Measurements from ENCODE around the gene UBAP1L. TPM values are rescaled to one million over a fixed set of nuclear protein-coding genes. Genes with fewer than 3 reads are reported as not detected.
"Not testable (repeated sequence)": the region's sequence is repeated elsewhere in the genome, so short reads cannot be mapped to it uniquely, and the experiment has no call there.

The UBAP1L gene
- total and polyA plus RNA-seq, 2 experiments from 2014 or later = 0.43 to 0.89 TPM

GRCh38 chr15:65154720-65155119, 39.7 kb upstream of the UBAP1L start:
- Histone ChIP-seq H3K9me3 (ENCODE audit: low read depth) (no peaks in the 10 kb centered on the region), H3K36me3 (ENCODE audit: low read depth) (peaks cover 87% of the 10 kb centered on the region), H3K9me2 (ENCODE audit: insufficient read depth) (no peaks in the 10 kb centered on the region), H3K4me2 (ENCODE audit: unreplicated experiment) (no peak overlapping the region), H3K4me3 (no peak overlapping the region), H2AFZ (no peak overlapping the region), H3K27ac (no peak overlapping the region), H4K20me1 (ENCODE audit: insufficient read depth) (no peaks in the 10 kb centered on the region), H3K9ac (no peak overlapping the region), H3K4me1 (ENCODE audit: insufficient read depth) (no peaks in the 10 kb centered on the region), H3K27me3 (replicated peaks; ENCODE audit: insufficient read depth) (no peaks in the 10 kb centered on the region), H3F3A (ENCODE audit: insufficient read depth) (peaks cover 17% of the 10 kb centered on the region; the same call in 1 of the 2 replicates), H3K79me2 (ENCODE audit: insufficient read depth) (peaks cover 27% of the 10 kb centered on the region)
- WGBS, 2 experiments (ENCODE audit: low coverage in 1 of 2, low lambda C conversion rate in 2 of 2, missing lambda C conversion rate in 2 of 2) = 61 to 62% methylated on average over 6 of the region's 6 CpGs
- DNase-seq = no peak
- TF ChIP-seq EZH2 (IDR thresholded peaks at IDR 0.05; ENCODE audit: insufficient read depth, poor library complexity, severe bottlenecking) (no peak), EZH2phosphoT487 (IDR thresholded peaks at IDR 0.05; ENCODE audit: insufficient read depth, low read depth) (no peak)
- in situ Hi-C loops (cut with MboI) = no loop called here

- Histone ChIP-seq H2AFZ (no peak overlapping the region), H3K27ac (no peak overlapping the region), H3K4me2 (ENCODE audit: unreplicated experiment) (no peak overlapping the region), H4K20me1 (ENCODE audit: insufficient read depth) (no peaks in the 10 kb centered on the region), H3K9ac (no peak overlapping the region), H3K4me1 (ENCODE audit: insufficient read depth) (no peaks in the 10 kb centered on the region), H3K9me2 (ENCODE audit: insufficient read depth) (no peaks in the 10 kb centered on the region), H3K4me3 (no peak overlapping the region), H3K36me3 (ENCODE audit: low read depth) (peaks cover 50% of the 10 kb centered on the region), H3K79me2 (ENCODE audit: insufficient read depth) (no peaks in the 10 kb centered on the region), H3K27me3 (replicated peaks; ENCODE audit: insufficient read depth) (no peaks in the 10 kb centered on the region), H3F3A (ENCODE audit: insufficient read depth) (peaks cover 10% of the 10 kb centered on the region; the same call in 1 of the 2 replicates), H3K9me3 (ENCODE audit: low read depth) (no peaks in the 10 kb centered on the region)
- 82 to 84% methylated on average over 3 of the region's 3 CpGs for WGBS, 2 experiments (ENCODE audit: low coverage in 1 of 2, low lambda C conversion rate in 2 of 2, missing lambda C conversion rate in 2 of 2)
- in situ Hi-C loops (cut with MboI) = no loop called here
- TF ChIP-seq EZH2 (IDR thresholded peaks at IDR 0.05; ENCODE audit: insufficient read depth, poor library complexity, severe bottlenecking) (no peak), EZH2phosphoT487 (IDR thresholded peaks at IDR 0.05; ENCODE audit: insufficient read depth, low read depth) (no peak)
- no peak for DNase-seq
Measured at GRCh38 chr15:65147902-65148301, 32.9 kb upstream of the UBAP1L start.

DNA sequence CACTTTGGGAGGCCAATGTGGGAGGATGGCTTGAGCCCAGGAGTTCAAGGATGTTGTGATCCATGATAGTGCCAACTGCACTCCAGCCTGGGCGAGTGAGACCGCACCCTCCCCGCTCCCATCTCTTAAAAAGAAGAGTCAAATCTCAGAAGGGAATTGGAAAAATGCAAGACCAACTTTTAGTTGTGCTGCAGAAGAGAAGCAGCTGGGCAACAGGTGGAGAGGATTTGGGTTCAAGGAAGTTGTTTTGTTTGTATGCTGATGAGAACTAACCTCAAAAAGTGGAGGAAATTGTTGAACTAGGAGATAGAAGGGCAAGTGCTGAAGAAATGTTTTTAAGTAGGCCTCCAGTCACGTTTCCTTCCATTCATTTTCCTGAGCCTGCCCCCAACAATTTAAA, 31.4 kb upstream of the UBAP1L start:
- Histone ChIP-seq H3K79me2 (ENCODE audit: insufficient read depth) (no peaks in the 10 kb centered on the region), H4K20me1 (ENCODE audit: insufficient read depth) (no peaks in the 10 kb centered on the region), H3K4me3 (no peak overlapping the region), H3K27me3 (replicated peaks; ENCODE audit: insufficient read depth) (no peaks in the 10 kb centered on the region), H3K9me2 (ENCODE audit: insufficient read depth) (no peaks in the 10 kb centered on the region), H3K9ac (no peak overlapping the region), H3K36me3 (ENCODE audit: low read depth) (peaks cover 37% of the 10 kb centered on the region; the same call in 1 of the 2 replicates), H3K4me1 (ENCODE audit: insufficient read depth) (no peaks in the 10 kb centered on the region), H3K4me2 (ENCODE audit: unreplicated experiment) (no peak overlapping the region), H3F3A (ENCODE audit: insufficient read depth) (peaks cover 10% of the 10 kb centered on the region; the same call in 1 of the 2 replicates), H3K27ac (no peak overlapping the region), H2AFZ (no peak overlapping the region), H3K9me3 (ENCODE audit: low read depth) (no peaks in the 10 kb centered on the region)
- no peak for TF ChIP-seq EZH2 (IDR thresholded peaks at IDR 0.05; ENCODE audit: insufficient read depth, poor library complexity, severe bottlenecking)
- TF ChIP-seq EZH2phosphoT487 (IDR thresholded peaks at IDR 0.05; ENCODE audit: insufficient read depth, low read depth) = no peak
- WGBS, 2 experiments (ENCODE audit: low coverage in 1 of 2, low lambda C conversion rate in 2 of 2, missing lambda C conversion rate in 2 of 2) = 88 to 92% methylated on average over 4 of the region's 4 CpGs
- in situ Hi-C loops (cut with MboI) = no loop called here
- no peak for DNase-seq

DNA sequence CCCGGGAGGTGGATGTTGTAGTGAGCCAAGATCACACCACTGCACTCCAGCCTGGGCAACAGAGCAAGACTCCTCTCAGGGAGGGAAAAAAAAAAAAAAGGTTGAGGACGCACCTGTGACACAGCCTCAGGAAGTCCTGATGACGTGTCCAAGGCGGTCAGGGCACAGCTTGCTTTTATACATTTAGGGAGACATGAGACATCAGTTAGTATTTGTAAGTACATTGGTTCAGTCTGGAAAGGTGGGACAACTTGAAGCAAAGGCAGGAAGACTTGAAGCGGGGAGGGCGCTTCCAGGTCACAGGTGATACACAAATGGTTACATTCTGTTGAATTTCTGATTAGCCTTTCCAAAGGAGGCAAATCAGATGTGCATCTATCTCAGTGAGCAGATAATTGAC, 23.6 kb upstream of the UBAP1L start:
- DNase-seq; H3K9me2 ChIP-seq (ENCODE audit: insufficient read depth); H3K27me3 ChIP-seq (replicated peaks; ENCODE audit: insufficient read depth); H3K4me2 ChIP-seq (ENCODE audit: unreplicated experiment); H3K9ac ChIP-seq; H3K27ac ChIP-seq; H3F3A ChIP-seq (ENCODE audit: insufficient read depth); in situ Hi-C loops (cut with MboI); H3K4me3 ChIP-seq; H4K20me1 ChIP-seq (ENCODE audit: insufficient read depth); H3K79me2 ChIP-seq (ENCODE audit: insufficient read depth); H3K9me3 ChIP-seq (ENCODE audit: low read depth); H3K4me1 ChIP-seq (ENCODE audit: insufficient read depth); H3K36me3 ChIP-seq (ENCODE audit: low read depth); H2AFZ ChIP-seq: not testable (repeated sequence)
- WGBS, 2 experiments (ENCODE audit: low coverage in 1 of 2, low lambda C conversion rate in 2 of 2, missing lambda C conversion rate in 2 of 2) = 76 to 84% methylated on average over 6 of the region's 6 CpGs

GRCh38 chr15:65137893-65138292, 22.9 kb upstream of the UBAP1L start:
- H2AFZ ChIP-seq; H3K4me1 ChIP-seq (ENCODE audit: insufficient read depth); H3K27me3 ChIP-seq (replicated peaks; ENCODE audit: insufficient read depth); H3K4me2 ChIP-seq (ENCODE audit: unreplicated experiment); H3K79me2 ChIP-seq (ENCODE audit: insufficient read depth); H3K9me2 ChIP-seq (ENCODE audit: insufficient read depth); H3K36me3 ChIP-seq (ENCODE audit: low read depth); H4K20me1 ChIP-seq (ENCODE audit: insufficient read depth); H3K27ac ChIP-seq; in situ Hi-C loops (cut with MboI); H3K4me3 ChIP-seq; H3F3A ChIP-seq (ENCODE audit: insufficient read depth); H3K9me3 ChIP-seq (ENCODE audit: low read depth); H3K9ac ChIP-seq; DNase-seq: not testable (repeated sequence)
- 77 to 79% methylated on average over 4 of the region's 4 CpGs for WGBS, 2 experiments (ENCODE audit: low coverage in 1 of 2, low lambda C conversion rate in 2 of 2, missing lambda C conversion rate in 2 of 2)

DNA sequence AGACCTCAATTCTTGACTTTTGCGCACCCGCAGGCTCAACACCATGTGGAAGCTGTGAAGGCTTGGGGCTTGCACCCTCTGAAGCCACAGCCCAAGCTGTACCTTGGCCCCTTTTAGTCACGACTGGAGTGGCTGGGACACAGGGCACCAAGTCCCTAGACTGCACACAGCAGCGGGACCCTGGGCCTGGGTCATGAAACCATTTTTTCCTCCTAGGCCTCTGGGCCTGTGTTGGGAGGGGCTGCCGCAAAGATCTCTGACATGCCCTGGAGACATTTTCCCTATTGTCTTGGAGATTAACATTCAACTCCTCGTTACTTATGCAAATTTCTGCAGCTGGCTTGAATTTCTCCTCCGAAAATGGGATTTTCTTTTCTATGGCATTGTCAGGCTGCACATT, 22.1 kb upstream of the UBAP1L start:
- DNase-seq = not testable (repeated sequence)
- WGBS, 2 experiments (ENCODE audit: low coverage in 1 of 2, low lambda C conversion rate in 2 of 2, missing lambda C conversion rate in 2 of 2) = 80 to 83% methylated on average over 7 of the region's 7 CpGs

More for the DNA sequence above, 22.1 kb upstream of the UBAP1L start:
- H3K4me3 ChIP-seq; H3K9ac ChIP-seq; H4K20me1 ChIP-seq (ENCODE audit: insufficient read depth); H2AFZ ChIP-seq; H3K27me3 ChIP-seq (replicated peaks; ENCODE audit: insufficient read depth); H3K9me3 ChIP-seq (ENCODE audit: low read depth); H3K4me2 ChIP-seq (ENCODE audit: unreplicated experiment); H3K79me2 ChIP-seq (ENCODE audit: insufficient read depth); H3K4me1 ChIP-seq (ENCODE audit: insufficient read depth); H3F3A ChIP-seq (ENCODE audit: insufficient read depth); in situ Hi-C loops (cut with MboI); H3K27ac ChIP-seq; H3K36me3 ChIP-seq (ENCODE audit: low read depth); H3K9me2 ChIP-seq (ENCODE audit: insufficient read depth): not testable (repeated sequence)
